ENCODE results near the gene KCNK2.

Gene KCNK2

DNA sequence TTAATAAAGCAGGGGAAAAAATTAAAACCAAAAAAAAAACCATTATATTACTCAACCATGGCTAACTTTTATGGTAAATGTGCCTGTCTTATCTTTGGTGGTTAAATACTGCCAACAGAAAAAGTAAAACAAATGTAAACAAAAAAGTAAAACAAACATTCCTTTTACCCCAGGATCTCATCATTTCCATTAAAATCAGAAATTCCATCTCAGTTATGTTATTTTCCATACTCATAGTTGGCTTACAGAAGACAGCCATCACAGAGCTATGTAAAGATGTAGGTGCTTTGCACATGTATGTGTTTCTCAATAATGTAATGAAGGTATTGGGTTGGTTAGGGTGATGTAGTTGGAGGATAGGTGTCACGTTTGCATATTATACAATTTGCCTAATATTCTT is 185.0 kb downstream of the KCNK2 start:
- no peak for TF ChIP-seq ZFX (IDR thresholded peaks at IDR 0.05)
- TF ChIP-seq, protein P1, sequence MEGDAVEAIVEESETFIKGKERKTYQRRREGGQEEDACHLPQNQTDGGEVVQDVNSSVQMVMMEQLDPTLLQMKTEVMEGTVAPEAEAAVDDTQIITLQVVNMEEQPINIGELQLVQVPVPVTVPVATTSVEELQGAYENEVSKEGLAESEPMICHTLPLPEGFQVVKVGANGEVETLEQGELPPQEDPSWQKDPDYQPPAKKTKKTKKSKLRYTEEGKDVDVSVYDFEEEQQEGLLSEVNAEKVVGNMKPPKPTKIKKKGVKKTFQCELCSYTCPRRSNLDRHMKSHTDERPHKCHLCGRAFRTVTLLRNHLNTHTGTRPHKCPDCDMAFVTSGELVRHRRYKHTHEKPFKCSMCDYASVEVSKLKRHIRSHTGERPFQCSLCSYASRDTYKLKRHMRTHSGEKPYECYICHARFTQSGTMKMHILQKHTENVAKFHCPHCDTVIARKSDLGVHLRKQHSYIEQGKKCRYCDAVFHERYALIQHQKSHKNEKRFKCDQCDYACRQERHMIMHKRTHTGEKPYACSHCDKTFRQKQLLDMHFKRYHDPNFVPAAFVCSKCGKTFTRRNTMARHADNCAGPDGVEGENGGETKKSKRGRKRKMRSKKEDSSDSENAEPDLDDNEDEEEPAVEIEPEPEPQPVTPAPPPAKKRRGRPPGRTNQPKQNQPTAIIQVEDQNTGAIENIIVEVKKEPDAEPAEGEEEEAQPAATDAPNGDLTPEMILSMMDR (conservative IDR thresholded peaks at IDR 0.05), result no peak
- no peak overlapping the region for H3K27ac ChIP-seq

DNA sequence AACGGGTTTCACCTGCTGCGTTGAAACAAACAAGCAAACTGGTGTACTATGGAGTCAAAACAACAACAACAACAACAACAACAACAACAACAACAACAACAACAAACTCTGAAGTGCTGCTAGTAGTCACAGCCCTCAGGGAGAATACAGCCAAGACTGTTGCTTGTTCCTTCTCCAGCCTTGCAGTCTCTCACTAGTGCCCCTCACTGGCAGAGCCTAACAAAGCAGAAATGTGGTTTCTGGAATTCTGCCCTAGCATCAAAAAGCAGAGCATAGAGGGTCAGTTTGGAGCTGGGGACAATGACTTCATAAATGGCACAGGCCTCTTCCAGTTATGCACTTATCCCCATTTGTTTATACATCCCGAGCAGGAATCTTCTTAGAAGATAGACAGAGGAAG is 187.4 kb downstream of the KCNK2 start:
- no peak overlapping the region for H3K27ac ChIP-seq
- TF ChIP-seq ZFX (IDR thresholded peaks at IDR 0.05), result no peak
- TF ChIP-seq, protein P1 (conservative IDR thresholded peaks at IDR 0.05), result peak; percentile 7; the same call in 1 of the 2 replicates

DNA sequence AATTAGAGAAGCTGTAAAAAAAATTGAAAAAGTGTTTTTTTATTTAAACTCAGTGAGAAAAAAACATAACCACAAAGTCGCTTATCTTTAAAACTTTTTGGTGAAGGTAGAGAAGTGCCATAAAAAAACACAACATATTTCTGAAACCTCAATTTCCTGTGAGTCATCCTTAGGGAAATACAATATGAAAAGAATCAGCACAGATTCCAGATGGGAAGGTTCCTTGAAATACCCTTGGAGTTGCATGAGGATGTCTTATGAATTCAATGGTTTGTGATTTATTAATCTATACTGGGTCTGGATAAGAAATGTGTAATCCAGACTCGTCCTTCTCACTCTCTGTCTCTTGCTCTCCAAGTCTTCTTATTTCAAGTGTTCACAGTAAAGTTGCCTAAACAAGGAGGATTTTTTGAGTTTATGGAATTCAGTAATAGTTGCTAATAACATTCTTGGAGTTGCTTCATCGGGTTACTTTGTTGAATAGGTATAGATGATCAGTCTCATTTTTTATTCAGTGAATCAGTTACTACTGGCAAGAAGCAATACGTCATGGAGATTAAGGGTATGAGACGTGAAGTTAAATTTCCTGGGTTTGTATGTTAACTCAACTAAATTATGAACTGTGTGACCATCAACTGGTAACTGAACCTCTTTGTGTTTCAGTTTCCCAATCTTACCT is 191.4 kb downstream of the KCNK2 start:
- H3K27ac ChIP-seq, result no peak overlapping the region
- TF ChIP-seq, protein P1 (conservative IDR thresholded peaks at IDR 0.05), result no peak
- no peak for TF ChIP-seq ZFX (IDR thresholded peaks at IDR 0.05)

DNA sequence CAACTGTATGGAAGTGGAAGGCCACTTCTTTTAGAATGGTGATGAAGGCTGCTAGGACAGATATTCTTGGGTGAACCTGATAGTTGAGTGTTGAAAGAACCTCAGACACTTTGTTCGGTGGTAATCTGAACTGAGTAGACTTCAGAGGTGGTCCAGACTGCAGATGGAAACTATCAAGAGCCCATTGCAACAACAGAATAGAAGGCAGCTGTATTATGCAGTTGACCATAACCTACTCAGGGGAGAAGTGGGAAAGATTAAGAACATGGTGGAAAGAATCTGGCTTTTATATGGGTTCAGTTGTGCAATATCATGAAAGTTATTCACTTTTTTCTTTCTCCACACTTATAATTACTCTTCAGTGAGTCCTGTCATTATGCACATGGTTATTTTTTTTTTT is 194.0 kb downstream of the KCNK2 start:
- TF ChIP-seq ZFX (IDR thresholded peaks at IDR 0.05), result no peak
- TF ChIP-seq, protein P1 (conservative IDR thresholded peaks at IDR 0.05), result no peak
- H3K27ac ChIP-seq, result no peak overlapping the region

DNA sequence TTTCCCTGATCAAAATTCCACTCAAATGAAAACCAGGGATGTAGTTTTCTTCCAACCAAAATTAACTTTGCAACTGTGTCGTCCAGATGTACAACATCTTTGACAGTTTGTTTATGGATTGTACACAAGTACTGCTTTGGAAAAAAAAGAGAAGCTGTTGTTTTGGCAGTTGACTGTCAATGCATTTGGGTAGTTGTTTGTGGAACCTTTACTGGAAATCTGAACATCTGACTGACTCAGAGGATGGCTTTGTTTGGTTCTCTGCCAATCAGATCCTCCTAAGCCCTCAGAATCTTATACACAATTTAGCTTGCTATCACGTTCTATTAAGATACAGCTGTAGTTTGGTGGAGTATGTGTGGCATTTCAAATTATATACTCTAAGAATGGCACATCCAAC is 195.0 kb downstream of the KCNK2 start:
- TF ChIP-seq, protein P1 (conservative IDR thresholded peaks at IDR 0.05), result no peak
- TF ChIP-seq ZFX (IDR thresholded peaks at IDR 0.05), result no peak

DNA sequence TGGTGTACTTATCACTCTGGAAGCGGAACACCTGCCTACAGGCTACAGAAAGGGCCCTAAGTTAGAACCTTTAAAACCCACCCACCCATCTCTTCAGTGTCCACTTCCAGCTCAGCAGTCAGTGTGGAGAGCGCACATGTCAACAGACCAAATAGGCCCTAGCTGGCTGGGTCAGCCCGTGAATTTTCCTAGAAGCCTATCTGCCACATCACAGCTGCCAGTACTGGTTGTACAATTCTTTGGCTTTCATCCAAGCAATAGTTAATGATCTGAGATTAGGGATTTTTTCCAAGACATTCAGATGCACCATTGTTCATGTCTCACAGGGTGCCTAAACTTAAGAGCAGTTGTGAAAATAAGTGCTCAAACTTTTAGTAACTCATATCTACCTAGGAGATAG is 197.1 kb downstream of the KCNK2 start:
- no peak for TF ChIP-seq ZFX (IDR thresholded peaks at IDR 0.05)
- TF ChIP-seq, protein P1 (conservative IDR thresholded peaks at IDR 0.05), result no peak
- no peak overlapping the region for H3K27ac ChIP-seq

More for the DNA sequence above, 195.0 kb downstream of the KCNK2 start:
- H3K27ac ChIP-seq, result no peak overlapping the region

DNA sequence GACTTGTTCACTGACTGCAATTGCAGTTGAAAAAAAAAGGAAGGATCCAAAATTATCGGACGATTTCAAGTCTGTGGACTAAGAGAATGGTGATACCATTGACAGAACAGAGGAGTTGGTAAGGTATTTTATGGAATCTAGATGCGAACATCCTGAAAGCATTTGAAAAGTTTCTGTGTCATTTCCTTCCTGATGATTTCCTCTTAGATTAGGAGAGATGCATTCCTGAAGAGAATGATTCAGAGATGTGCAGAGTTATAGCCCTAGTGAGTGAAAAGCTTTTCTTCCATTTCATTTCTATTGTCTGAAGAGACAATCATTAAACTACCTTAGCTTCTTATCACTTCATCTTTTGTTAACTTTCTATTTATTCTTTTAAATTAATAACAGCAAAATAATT is 200.0 kb downstream of the KCNK2 start:
- H3K27ac ChIP-seq, result no peak overlapping the region
- no peak for TF ChIP-seq ZFX (IDR thresholded peaks at IDR 0.05)
- TF ChIP-seq, protein P1 (conservative IDR thresholded peaks at IDR 0.05), result no peak

Measured in C4-2B (cell line).